ENCODE results near the gene CCDC50. TPM values are rescaled to one million over a fixed set of nuclear protein-coding genes. Genes with fewer than 3 reads are reported as not detected.

Gene CCDC50
- total and polyA plus RNA-seq, 2 of the 8 experiments (the other 6 are each of a cell fraction or from before 2014, with no cell fraction given) = 7.3 to 19.2 TPM

Other genes starting within 250 kb of the CCDC50 start
- not detected in 2 replicates for gene OSTN, start 130.2 kb upstream of the CCDC50 start, total RNA-seq (2021; fragmentation: NEBNext Ultra II Directional; extraction: Animal tissue kit (Norgen Biotek cat#: 25700))
- 0.02 TPM in 1 of 2 replicates, not detected in the other for gene OSTN, start 130.2 kb upstream of the CCDC50 start, polyA plus RNA-seq (2011; rRNA removed)
- not detected in 2 replicates for gene UTS2B, start 1.1 kb downstream of the CCDC50 start, total RNA-seq (2021; fragmentation: NEBNext Ultra II Directional; extraction: Animal tissue kit (Norgen Biotek cat#: 25700))
- 0.03 TPM in 1 of 2 replicates, not detected in the other for gene UTS2B, start 1.1 kb downstream of the CCDC50 start, polyA plus RNA-seq (2011; rRNA removed)
- not detected in 2 replicates for gene PYDC2, start 131.8 kb downstream of the CCDC50 start, total RNA-seq (2021; fragmentation: NEBNext Ultra II Directional; extraction: Animal tissue kit (Norgen Biotek cat#: 25700))
- gene PYDC2, start 131.8 kb downstream of the CCDC50 start, polyA plus RNA-seq (2011; rRNA removed) = not detected in 2 replicates

All from H1 (cell line).